ENCODE results near the gene PWWP2B.

The PWWP2B gene

DNA sequence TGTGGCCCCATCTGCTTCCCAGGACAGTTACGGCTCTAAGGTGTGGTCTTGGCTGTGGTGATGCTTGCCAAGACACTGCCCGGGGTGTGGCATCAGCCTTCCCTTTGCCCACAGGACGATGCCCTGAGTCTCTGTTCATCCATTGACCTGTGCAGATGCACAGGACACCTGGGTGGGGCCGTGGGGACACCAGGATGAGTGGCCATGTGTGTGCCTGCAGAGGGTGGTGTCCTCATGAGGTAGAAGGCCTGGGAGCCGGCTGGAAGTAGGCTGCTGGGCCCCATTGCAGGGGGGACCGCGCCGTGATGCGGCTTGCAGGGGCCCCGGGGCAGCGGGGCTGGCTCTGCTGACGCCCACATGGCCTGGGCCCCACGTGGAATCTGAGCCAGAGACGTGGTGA lies 22.4 kb upstream of the PWWP2B start:
- Histone ChIP-seq H4K20me1 (ENCODE audit: control insufficient read depth, insufficient read depth, low read depth, low read length) (no peaks in the 10 kb centered on the region), H3K27ac (ENCODE audit: low read depth, low read length) (no peak overlapping the region), H3K27me3 (ENCODE audit: control insufficient read depth, low read length) (no peaks in the 10 kb centered on the region), H3K9me3 (ENCODE audit: control insufficient read depth, insufficient read depth, low read length) (no peaks in the 10 kb centered on the region), H3K4me3 (ENCODE audit: low read length) (no peak overlapping the region), H3K9me2 (replicated peaks; ENCODE audit: control insufficient read depth, low read length) (no peaks in the 10 kb centered on the region), H3K79me2 (ENCODE audit: control insufficient read depth, low read length) (no peaks in the 10 kb centered on the region), H3F3A (ENCODE audit: control insufficient read depth, insufficient read depth) (no peaks in the 10 kb centered on the region), H3K4me1 (ENCODE audit: control insufficient read depth, low read length) (no peaks in the 10 kb centered on the region), H3K4me2 (ENCODE audit: low read length) (no peak overlapping the region), H3K36me3 (ENCODE audit: control insufficient read depth, low read length) (no peaks in the 10 kb centered on the region)
- no peak for TF ChIP-seq EZH2phosphoT487 (IDR thresholded peaks at IDR 0.05; ENCODE audit: borderline replicate concordance, low read length)

DNA sequence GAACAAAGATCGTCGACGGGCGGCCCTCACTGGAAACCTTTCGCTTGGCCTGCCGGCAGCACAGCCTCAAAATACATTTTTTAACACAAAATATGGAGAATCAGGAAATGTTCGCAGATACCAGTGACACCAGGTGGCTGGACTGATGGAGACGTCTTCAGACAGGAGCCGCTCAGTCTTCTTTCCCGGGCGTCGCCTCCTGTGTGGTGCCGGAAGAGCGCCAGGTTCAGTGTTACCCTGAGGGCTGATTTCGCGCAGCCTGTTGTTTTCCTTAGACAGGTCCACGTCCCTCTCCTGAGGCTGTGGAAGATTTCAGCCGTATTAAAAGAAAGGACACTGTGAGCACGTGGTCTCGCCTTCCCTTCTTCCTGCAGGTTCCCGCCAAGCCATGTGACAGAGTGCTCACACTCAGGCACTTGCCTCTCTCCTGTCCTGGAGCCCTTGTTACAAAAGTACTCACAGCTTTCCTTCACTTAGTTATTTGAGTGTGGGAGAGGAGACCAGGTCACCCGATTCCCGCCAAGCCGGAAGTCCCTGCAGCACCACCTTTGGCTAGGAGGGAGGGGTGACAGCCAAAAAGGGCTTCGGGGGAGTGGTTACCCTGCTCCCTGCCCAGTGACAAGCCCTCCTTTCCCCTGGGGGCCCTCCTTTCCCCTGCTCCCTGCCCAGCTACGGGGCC lies 21.7 kb upstream of the PWWP2B start:
- Histone ChIP-seq H3K79me2 (ENCODE audit: control insufficient read depth, low read length) (no peaks in the 10 kb centered on the region), H4K20me1 (ENCODE audit: control insufficient read depth, insufficient read depth, low read depth, low read length) (no peaks in the 10 kb centered on the region), H3K9me3 (ENCODE audit: control insufficient read depth, insufficient read depth, low read length) (no peaks in the 10 kb centered on the region), H3K4me3 (ENCODE audit: low read length) (no peak overlapping the region), H3K27ac (ENCODE audit: low read depth, low read length) (no peak overlapping the region), H3K9me2 (replicated peaks; ENCODE audit: control insufficient read depth, low read length) (no peaks in the 10 kb centered on the region), H3K27me3 (ENCODE audit: control insufficient read depth, low read length) (no peaks in the 10 kb centered on the region), H3K36me3 (ENCODE audit: control insufficient read depth, low read length) (no peaks in the 10 kb centered on the region), H3K4me1 (ENCODE audit: control insufficient read depth, low read length) (no peaks in the 10 kb centered on the region), H3F3A (ENCODE audit: control insufficient read depth, insufficient read depth) (no peaks in the 10 kb centered on the region), H3K4me2 (ENCODE audit: low read length) (no peak overlapping the region)
- TF ChIP-seq, protein P1, sequence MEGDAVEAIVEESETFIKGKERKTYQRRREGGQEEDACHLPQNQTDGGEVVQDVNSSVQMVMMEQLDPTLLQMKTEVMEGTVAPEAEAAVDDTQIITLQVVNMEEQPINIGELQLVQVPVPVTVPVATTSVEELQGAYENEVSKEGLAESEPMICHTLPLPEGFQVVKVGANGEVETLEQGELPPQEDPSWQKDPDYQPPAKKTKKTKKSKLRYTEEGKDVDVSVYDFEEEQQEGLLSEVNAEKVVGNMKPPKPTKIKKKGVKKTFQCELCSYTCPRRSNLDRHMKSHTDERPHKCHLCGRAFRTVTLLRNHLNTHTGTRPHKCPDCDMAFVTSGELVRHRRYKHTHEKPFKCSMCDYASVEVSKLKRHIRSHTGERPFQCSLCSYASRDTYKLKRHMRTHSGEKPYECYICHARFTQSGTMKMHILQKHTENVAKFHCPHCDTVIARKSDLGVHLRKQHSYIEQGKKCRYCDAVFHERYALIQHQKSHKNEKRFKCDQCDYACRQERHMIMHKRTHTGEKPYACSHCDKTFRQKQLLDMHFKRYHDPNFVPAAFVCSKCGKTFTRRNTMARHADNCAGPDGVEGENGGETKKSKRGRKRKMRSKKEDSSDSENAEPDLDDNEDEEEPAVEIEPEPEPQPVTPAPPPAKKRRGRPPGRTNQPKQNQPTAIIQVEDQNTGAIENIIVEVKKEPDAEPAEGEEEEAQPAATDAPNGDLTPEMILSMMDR (IDR thresholded peaks at IDR 0.05; ENCODE audit: low read depth, low read length, poor library complexity, severe bottlenecking): no peak
- no peak for TF ChIP-seq EZH2phosphoT487 (IDR thresholded peaks at IDR 0.05; ENCODE audit: borderline replicate concordance, low read length)

DNA sequence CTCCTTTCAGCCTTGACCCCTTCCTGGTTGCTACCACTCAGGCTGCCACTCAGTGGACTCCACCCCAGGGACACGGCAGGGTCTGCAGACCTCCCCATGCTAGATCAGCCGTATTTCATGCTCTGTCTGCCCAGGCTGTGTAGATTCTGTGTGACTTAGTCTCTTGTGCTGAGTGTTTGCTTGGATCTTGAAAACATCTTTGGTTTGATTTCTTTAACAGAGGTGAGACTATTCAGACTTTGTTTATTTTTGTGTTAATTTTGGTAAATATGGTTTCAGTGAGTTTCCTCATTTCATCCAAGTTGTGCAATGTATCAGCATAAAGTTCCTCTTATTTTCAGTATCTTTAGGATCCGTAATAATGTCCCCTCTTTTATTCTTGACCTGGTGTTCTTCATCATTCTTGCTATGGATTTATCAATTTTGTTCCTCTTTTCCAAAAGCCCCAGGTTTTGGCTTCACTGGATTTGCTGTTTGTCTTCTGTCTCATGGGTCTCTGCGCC lies 21.2 kb upstream of the PWWP2B start:
- H4K20me1 ChIP-seq (ENCODE audit: control insufficient read depth, insufficient read depth, low read depth, low read length): no peaks in the 10 kb centered on the region
- H3K27me3 ChIP-seq (ENCODE audit: control insufficient read depth, low read length): no peaks in the 10 kb centered on the region
- no peaks in the 10 kb centered on the region for H3F3A ChIP-seq (ENCODE audit: control insufficient read depth, insufficient read depth)
- no peaks in the 10 kb centered on the region for H3K4me1 ChIP-seq (ENCODE audit: control insufficient read depth, low read length)
- no peak overlapping the region for H3K4me3 ChIP-seq (ENCODE audit: low read length)
- H3K36me3 ChIP-seq (ENCODE audit: control insufficient read depth, low read length): no peaks in the 10 kb centered on the region
- H3K79me2 ChIP-seq (ENCODE audit: control insufficient read depth, low read length): no peaks in the 10 kb centered on the region
- no peaks in the 10 kb centered on the region for H3K9me3 ChIP-seq (ENCODE audit: control insufficient read depth, insufficient read depth, low read length)
- no peak overlapping the region for H3K27ac ChIP-seq (ENCODE audit: low read depth, low read length)
- no peak overlapping the region for H3K4me2 ChIP-seq (ENCODE audit: low read length)
- TF ChIP-seq EZH2phosphoT487 (IDR thresholded peaks at IDR 0.05; ENCODE audit: borderline replicate concordance, low read length): no peak
- TF ChIP-seq, protein P1 (IDR thresholded peaks at IDR 0.05; ENCODE audit: low read depth, low read length, poor library complexity, severe bottlenecking): no peak
- H3K9me2 ChIP-seq (replicated peaks; ENCODE audit: control insufficient read depth, low read length): no peaks in the 10 kb centered on the region

DNA sequence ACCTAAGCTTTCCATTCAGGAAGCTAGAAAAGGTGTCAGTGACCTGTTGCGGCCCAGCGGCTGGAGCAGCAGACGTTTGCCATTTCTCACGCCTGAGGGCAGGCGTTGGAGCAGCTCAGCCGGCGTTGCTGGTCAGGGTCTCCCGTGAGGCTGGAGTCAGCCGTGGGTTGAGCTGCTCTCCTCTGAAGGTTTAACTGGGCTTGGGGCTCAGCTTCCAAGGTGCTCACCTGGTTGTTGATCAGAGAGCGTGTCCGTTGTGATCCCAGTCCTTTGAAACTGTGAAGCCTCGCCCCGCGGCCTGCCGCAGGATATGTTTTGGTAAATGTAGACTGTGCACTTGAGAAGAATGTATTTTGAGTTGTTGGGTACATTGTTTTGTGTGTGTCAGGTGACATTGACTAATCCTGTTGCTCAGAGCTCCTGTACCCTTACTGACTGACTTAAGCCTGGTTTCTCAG lies 20.6 kb upstream of the PWWP2B start:
- Histone ChIP-seq H3K36me3 (ENCODE audit: control insufficient read depth, low read length) (no peaks in the 10 kb centered on the region), H3K27me3 (ENCODE audit: control insufficient read depth, low read length) (no peaks in the 10 kb centered on the region), H3K27ac (ENCODE audit: low read depth, low read length) (no peak overlapping the region), H3K9me2 (replicated peaks; ENCODE audit: control insufficient read depth, low read length) (no peaks in the 10 kb centered on the region), H3F3A (ENCODE audit: control insufficient read depth, insufficient read depth) (no peaks in the 10 kb centered on the region), H3K79me2 (ENCODE audit: control insufficient read depth, low read length) (no peaks in the 10 kb centered on the region), H4K20me1 (ENCODE audit: control insufficient read depth, insufficient read depth, low read depth, low read length) (no peaks in the 10 kb centered on the region), H3K9me3 (ENCODE audit: control insufficient read depth, insufficient read depth, low read length) (no peaks in the 10 kb centered on the region), H3K4me2 (ENCODE audit: low read length) (no peak overlapping the region), H3K4me3 (ENCODE audit: low read length) (no peak overlapping the region), H3K4me1 (ENCODE audit: control insufficient read depth, low read length) (no peaks in the 10 kb centered on the region)
- no peak for TF ChIP-seq EZH2phosphoT487 (IDR thresholded peaks at IDR 0.05; ENCODE audit: borderline replicate concordance, low read length)
- TF ChIP-seq, protein P1 (IDR thresholded peaks at IDR 0.05; ENCODE audit: low read depth, low read length, poor library complexity, severe bottlenecking): no peak
